ENCODE data around the gene HRAS.

GRCh38 chr11:487571-488021 lies 47.8 kb downstream of the HRAS start:
- TF ChIP-seq CTCF (conservative IDR thresholded peaks at IDR 0.05; ENCODE audit: low read length), result no peak
- TF ChIP-seq EZH2phosphoT487 (IDR thresholded peaks at IDR 0.05; ENCODE audit: borderline replicate concordance), result no peak
